Stimulated activated CD4-positive, alpha-beta T cell treated with anti-CD3 and anti-CD28 coated beads, Interleukin-15, amount 100 ng/mL, for 48 hours (primary cell): ENCODE measurements around the gene ALKBH6.
"Not testable (repeated sequence)": the region's sequence is repeated elsewhere in the genome, so short reads cannot be mapped to it uniquely, and the experiment has no call there.

Experiments
- DNase-seq, 2 donors: peaks; one replicate each; pipeline ENCODE4 v3.0.0-alpha.2; 2020; ENCODE audit warnings: low read depth in 2 of 2

The ALKBH6 gene

GRCh38 chr19:36014012-36014924, at the start of gene ALKBH6:
Gene ALKBH6 (minus strand): TSS chr19:36014213. CDS start chr19:36013397, 816 bp downstream.
- peak; percentile 100 for DNase-seq

GRCh38 chr19:36061367-36061766, 47.4 kb upstream of the ALKBH6 start:
- no peak for DNase-seq

- no peak for DNase-seq
These were observed 46.4 kb upstream of the ALKBH6 start for GRCh38 chr19:36060430-36060829.

- DNase-seq: no peak
These were observed 45.3 kb upstream of the ALKBH6 start for GRCh38 chr19:36059180-36059910.

GRCh38 chr19:36058481-36059179, 44.6 kb upstream of the ALKBH6 start:
- no peak for DNase-seq

GRCh38 chr19:36054733-36055686, 41.0 kb upstream of the ALKBH6 start, which contains the start of gene WDR62:
Gene WDR62 (plus strand): TSS chr19:36054897. CDS start chr19:36054972, 75 bp downstream.
- peak; percentile 92 to 93 for DNase-seq

GRCh38 chr19:36054119-36054732, 40.2 kb upstream of the ALKBH6 start, which contains the start of gene THAP8:
Gene THAP8 (minus strand): TSS chr19:36054285. CDS start chr19:36054217, 68 bp downstream.
- peak; percentile 99 for DNase-seq

- no peak for DNase-seq
These were observed 37.6 kb upstream of the ALKBH6 start for GRCh38 chr19:36051637-36052036.

GRCh38 chr19:36051236-36051635, 37.2 kb upstream of the ALKBH6 start:
- DNase-seq: no peak

- DNase-seq: no peak
These were observed 35.2 kb upstream of the ALKBH6 start for GRCh38 chr19:36049080-36049698.

GRCh38 chr19:36047835-36048234, 33.8 kb upstream of the ALKBH6 start:
- no peak for DNase-seq

DNA sequence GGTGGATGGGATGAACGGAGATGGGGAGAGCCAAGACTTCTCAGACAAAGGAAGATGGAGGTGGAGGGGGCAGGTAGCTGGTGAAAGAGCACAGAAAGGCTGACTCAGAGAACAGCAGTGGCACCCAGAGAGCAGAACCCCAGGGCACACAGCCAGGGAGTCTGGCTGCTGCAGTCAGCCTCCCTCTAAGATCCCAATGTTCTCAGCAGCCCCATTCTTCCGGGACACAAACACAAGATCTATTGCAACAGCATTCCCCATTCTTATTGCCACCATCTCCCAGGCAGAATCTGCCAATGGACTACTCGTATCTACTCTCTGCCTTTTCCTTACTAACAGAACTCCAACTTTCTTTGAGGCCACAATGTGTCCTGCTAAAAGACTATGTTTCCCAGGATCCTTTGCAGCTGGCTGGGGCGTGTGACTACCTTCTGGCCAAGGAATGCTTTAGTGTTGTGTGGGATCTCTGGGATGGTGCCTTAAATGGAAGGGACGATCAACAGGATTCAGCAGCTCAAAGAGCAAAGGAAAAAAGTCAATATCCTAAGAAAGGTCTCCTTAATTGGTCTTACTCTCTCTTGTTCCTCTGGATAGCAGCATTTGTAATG, 32.5 kb upstream of the ALKBH6 start:
- DNase-seq: no peak

DNA sequence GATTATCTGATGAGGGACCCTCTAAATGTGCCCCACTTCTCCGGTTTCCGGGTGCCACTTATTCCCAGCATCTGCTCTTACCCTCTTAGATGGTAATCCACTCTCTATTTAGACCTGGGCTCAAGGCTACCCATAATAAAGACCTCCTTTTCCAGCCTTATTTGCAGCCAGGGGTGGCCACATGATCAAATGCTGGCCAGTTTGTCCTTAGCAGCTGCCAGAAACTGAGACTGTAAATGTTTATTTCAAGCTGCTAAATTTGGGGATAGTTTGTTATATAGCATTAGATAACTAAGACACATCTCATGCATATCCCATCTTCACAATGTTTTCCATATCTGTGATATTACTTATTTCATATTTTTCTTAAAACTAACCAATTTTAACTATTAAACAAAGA, 29.9 kb upstream of the ALKBH6 start:
- DNase-seq: no peak

DNA sequence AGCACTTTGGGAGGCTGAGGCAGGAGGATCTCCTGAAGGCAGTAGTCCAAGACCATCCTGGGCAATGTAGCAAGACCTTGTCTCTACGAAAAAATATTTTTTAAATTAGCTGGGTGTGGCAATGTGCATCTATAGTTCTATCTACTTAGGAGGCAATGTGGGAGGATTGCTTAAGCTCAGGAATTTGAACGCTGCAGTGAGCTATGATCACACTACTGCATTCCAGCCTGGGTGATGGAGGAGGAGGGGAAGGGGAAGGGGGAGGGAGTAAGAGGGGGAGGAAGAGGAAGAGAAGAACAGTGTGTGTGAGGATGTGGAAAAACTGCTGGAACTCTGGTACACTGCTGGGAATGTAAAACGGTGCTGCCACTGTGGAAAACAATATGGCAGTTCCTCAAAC, 27.8 kb upstream of the ALKBH6 start:
- no peak for DNase-seq

- not testable (repeated sequence) for DNase-seq
These were observed 27.1 kb upstream of the ALKBH6 start for GRCh38 chr19:36041092-36041491.

DNA sequence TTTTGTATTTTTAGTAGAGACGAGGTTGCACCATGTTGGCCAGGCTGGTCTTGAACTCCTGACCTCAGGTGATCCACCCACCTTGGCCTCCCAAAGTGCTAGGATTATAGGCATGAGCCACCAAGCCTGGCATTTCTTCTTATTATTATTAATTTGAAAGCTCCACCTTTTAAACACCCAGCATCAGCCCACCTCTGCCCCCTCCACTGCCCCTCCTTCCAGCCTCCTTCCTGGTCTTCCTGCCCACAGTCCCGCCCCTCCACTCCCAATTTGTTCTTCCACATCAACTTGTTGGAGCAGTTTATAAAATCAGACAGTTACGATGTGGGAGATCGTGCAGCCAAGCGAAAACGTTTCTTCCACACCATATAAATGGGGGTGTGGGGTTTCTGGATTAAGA, 26.5 kb upstream of the ALKBH6 start:
- DNase-seq: no peak

DNA sequence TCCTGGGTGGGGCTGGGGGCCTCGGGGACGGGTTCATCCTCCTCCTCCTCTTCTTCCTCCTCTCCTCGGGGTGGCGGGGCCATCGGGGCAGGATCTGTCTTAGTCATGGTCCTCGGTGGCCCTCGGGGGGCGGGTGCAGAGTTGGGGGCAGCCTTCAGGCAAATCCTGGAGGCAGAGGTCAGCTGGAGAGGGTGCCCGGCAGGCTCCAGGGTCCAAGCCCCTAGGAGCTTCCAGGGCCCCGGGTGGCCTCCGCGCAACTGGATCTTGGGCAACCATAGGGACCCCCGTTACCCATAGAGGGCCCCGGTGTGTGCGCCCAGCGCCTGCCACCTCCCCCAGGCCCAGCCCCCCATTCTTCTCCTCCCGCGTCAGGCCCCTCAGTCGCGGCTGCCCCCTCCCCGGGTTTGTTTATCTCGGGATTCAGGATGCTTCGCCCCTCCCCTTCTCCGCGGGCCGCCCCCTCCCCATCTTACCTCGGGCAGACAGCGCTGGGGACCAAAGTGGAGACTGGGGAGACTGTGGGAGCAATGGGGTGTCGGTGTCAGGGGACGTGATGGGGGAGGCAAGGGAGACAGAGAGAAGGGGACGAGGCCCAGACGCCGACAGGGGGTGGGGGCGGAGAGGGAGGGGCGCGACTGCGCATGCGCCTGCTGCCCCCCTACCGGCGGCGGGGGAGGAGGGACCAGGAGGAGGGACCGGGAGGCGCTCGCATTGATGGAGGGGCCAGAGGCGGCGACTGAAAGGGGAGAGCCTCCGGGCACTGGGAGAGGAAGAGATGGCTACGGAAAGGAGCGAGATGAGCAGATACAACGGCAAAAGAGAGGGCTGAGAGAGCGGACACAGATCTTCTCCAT, 18.5 kb upstream of the ALKBH6 start, which contains the start of gene CLIP3:
Gene CLIP3, minus strand, starts transcription at position 623 of the 854 bp plus-strand sequence. Its CDS starts 516 bp downstream, at position 107.
- DNase-seq: peak in 1 of 2 donors; percentile 28

DNA sequence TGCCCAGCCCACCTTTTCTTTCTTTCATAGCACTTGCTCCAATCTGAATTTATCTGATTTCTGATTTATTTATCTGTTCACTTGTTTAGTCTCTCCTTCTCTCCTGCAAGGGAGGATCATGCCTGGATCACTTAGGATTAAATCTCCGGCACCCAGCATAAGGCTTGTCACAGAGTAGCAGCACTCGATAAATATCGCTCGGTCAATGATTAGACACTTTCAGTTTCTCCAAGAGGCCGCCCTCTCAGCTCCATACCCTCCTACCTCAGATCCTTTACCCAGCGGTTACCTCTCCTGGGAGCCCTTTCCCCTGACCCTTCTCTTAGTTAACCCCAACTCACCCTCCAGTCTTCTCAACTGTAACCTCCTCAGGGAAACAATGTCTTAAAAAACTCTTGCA, 17.3 kb upstream of the ALKBH6 start:
- DNase-seq: no peak
